GM23248 (cell line): ENCODE results near the gene CASQ2. TPM values are rescaled to one million over a fixed set of nuclear protein-coding genes. Genes with fewer than 3 reads are reported as not detected.

ENCODE experiments used
- DNase-seq: peaks from one replicate; pipeline ENCODE4 v3.0.0-alpha.2; 2015
- H2AFZ ChIP-seq: fragments of 200-600 bp; sonication (generic); 2 replicates; pipeline ENCODE4 v1.6.1; 2016; ENCODE audit warnings: antibody characterized with exemption
- H3F3A ChIP-seq: fragments of 200-600 bp; sonication (generic); 2 replicates; pipeline ENCODE4 v1.6.1; 2016; ENCODE audit warnings: mild to moderate bottlenecking, antibody characterized with exemption, mixed run types; ENCODE audit not compliant: insufficient read depth
- H3K27ac ChIP-seq: fragments of 200-600 bp; sonication (generic); 2 replicates; pipeline ENCODE4 v1.5.1; 2016; ENCODE audit warnings: mild to moderate bottlenecking
- H3K27me3 ChIP-seq: fragments of 200-600 bp; sonication (generic); replicated peaks from 2 replicates; pipeline ENCODE4 v1.6.1; 2016; ENCODE audit warnings: mild to moderate bottlenecking; ENCODE audit not compliant: insufficient read depth
- H3K36me3 ChIP-seq: fragments of 200-600 bp; sonication (generic); 2 replicates; pipeline ENCODE4 v1.6.1; 2016; ENCODE audit warnings: low read depth, mild to moderate bottlenecking
- H3K4me1 ChIP-seq: fragments of 200-600 bp; sonication (generic); 2 replicates; pipeline ENCODE4 v1.6.1; 2016; ENCODE audit warnings: mild to moderate bottlenecking; ENCODE audit not compliant: insufficient read depth
- H3K4me2 ChIP-seq: fragments of 200-600 bp; sonication (generic); one replicate; pipeline ENCODE4 v1.6.1; 2016; ENCODE audit warnings: mild to moderate bottlenecking; ENCODE audit not compliant: unreplicated experiment
- H3K4me3 ChIP-seq: fragments of 200-600 bp; sonication (generic); 2 replicates; pipeline ENCODE4 v1.5.1; 2016; ENCODE audit warnings: mild to moderate bottlenecking
- H3K79me2 ChIP-seq: fragments of 200-600 bp; sonication (generic); 2 replicates; pipeline ENCODE4 v1.6.1; 2016; ENCODE audit warnings: mild to moderate bottlenecking; ENCODE audit not compliant: insufficient read depth
- H3K9ac ChIP-seq: fragments of 200-600 bp; sonication (generic); 2 replicates; pipeline ENCODE4 v1.6.1; 2016; ENCODE audit warnings: mild to moderate bottlenecking
- H3K9me2 ChIP-seq: fragments of 200-600 bp; sonication (generic); 2 replicates; pipeline ENCODE4 v1.6.1; 2016; ENCODE audit warnings: mixed run types, mild to moderate bottlenecking, moderate library complexity; ENCODE audit not compliant: insufficient read depth
- H3K9me3 ChIP-seq: fragments of 200-600 bp; sonication (generic); one replicate; pipeline ENCODE4 v1.6.1; 2017; ENCODE audit warnings: low read depth
- H4K20me1 ChIP-seq: fragments of 200-600 bp; sonication (generic); 2 replicates; pipeline ENCODE4 v1.6.0; 2016; ENCODE audit not compliant: insufficient read depth
- EZH2 ChIP-seq: fragments of 200-600 bp; sonication (generic); IDR thresholded peaks from 2 replicates; pipeline ENCODE4 v1.6.1; 2018; ENCODE audit warnings: antibody characterized with exemption, mild to moderate bottlenecking; ENCODE audit not compliant: insufficient read depth, poor library complexity, severe bottlenecking
- EZH2phosphoT487 ChIP-seq: fragments of 200-600 bp; sonication (generic); IDR thresholded peaks from 2 replicates; pipeline ENCODE4 v1.6.1; 2018; ENCODE audit warnings: antibody characterized with exemption, moderate library complexity, mild to moderate bottlenecking, low read depth; ENCODE audit not compliant: insufficient read depth
- WGBS, 2 experiments: methylation state at CpG; one replicate each; pipeline ENCODE4 v1.1.6; 2015 to 2017; ENCODE audit warnings: low lambda C conversion rate in 2 of 2, low coverage in 1 of 2; ENCODE audit errors: missing lambda C conversion rate in 2 of 2; 5-methylcytosine and 5-hydroxymethylcytosine counted together
- in situ Hi-C: fragments of 300-500 bp; cut with MboI; formaldehyde crosslinking; loops from 2 replicates; pipeline ENCODE4 v1.15.0; 2020
- polyA plus RNA-seq: library from polyadenylated mRNA; unstranded; fragments of >200 nt; fragmentation: Nextera tagmentation; extraction: Ambion mirVana; gene quantifications from 2 replicates; pipeline ENCODE4 v1.2.1, GENCODE V29; 2016
- total RNA-seq: library from RNA; depleted of rRNA; stranded (reverse); fragments of >200 nt; shearing (Covaris generic); gene quantifications from 2 replicates; pipeline ENCODE4 v1.2.3, GENCODE V29; 2014

Gene CASQ2
- total and polyA plus RNA-seq, 2 experiments from 2014 or later, result not detected

DNA sequence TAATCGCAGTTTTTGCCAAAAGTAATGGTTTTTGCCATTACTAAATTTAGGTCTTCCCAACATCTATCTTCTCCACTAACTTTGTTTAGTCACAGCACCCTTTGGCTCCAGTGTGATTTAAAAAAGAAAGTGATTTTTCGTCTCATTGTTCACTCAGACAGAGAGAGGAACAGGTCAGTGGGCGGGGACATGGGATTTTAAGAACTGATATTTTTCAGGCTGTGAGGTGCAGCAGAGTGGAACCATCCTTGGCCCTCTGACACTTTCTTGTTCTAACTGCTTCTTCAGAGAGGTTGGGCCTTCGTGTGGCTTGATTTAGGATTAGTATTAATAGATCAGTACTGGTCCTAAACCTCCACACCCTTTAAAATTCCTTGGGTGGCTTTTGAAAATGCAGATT lies 38.8 kb downstream of the CASQ2 start:
- Histone ChIP-seq H3K27me3 (0 out of 2 replicates have a peak, but pooled peaks cover 4% of the 10 kb centered on the region), H3K4me3 (no peak overlapping the region), H2AFZ (no peak overlapping the region), H3K9me3 (no peaks in the 10 kb centered on the region), H3K79me2 (no peaks in the 10 kb centered on the region), H3K4me2 (no peak overlapping the region), H3K36me3 (no peaks in the 10 kb centered on the region), H3K9me2 (no peaks in the 10 kb centered on the region), H3K4me1 (peaks cover 14% of the 10 kb centered on the region), H3K27ac (no peak overlapping the region), H4K20me1 (no peaks in the 10 kb centered on the region; the same call in 1 of the 2 replicates), H3F3A (peaks cover 16% of the 10 kb centered on the region), H3K9ac (no peak overlapping the region)
- WGBS, 2 experiments, result 61 to 67% methylated on average over 4 of the region's 4 CpGs
- in situ Hi-C loops, result no loop called here
- no peak for DNase-seq
- no peak for TF ChIP-seq EZH2phosphoT487
- no peak for TF ChIP-seq EZH2

DNA sequence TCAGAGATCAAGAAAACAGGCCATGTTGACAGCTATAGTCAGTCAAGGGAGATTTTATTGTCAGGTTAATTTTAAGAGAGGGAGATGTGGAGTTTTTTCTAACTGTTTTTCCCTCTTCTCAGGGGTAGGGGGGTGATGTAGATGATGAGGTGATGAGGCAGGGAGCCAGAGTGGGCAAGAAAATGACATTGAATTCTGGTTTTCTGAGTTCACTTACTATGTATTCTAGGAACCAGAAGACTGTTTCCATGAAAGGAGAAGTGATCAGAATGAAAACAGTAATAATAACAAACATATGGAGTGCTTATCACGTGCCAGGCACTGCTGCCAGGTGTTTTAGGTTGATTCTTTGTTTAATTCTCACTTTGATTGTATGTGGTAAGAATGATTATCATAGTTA lies 40.2 kb downstream of the CASQ2 start:
- Histone ChIP-seq H3K27me3 (0 out of 2 replicates have a peak, but pooled peaks cover 4% of the 10 kb centered on the region), H2AFZ (peak overlapping the region; percentile 56)
- in situ Hi-C loops, result no loop called here

GRCh38 chr1:115727706-115728249 lies 40.7 kb downstream of the CASQ2 start:
- Histone ChIP-seq H4K20me1 (no peaks in the 10 kb centered on the region), H3K4me3 (peak overlapping the region; percentile 22; the same call in 1 of the 2 replicates), H3K4me2 (peak overlapping the region; percentile 55), H3K4me1 (peaks cover 14% of the 10 kb centered on the region), H3K27me3 (0 out of 2 replicates have a peak, but pooled peaks cover 1% of the 10 kb centered on the region), H3K79me2 (no peaks in the 10 kb centered on the region), H3K36me3 (no peaks in the 10 kb centered on the region), H3K9ac (peak overlapping the region; percentile 58), H3F3A (peaks cover 16% of the 10 kb centered on the region), H3K9me3 (no peaks in the 10 kb centered on the region), H2AFZ (peak overlapping the region; percentile 56), H3K27ac (peak overlapping the region; percentile 72), H3K9me2 (no peaks in the 10 kb centered on the region)
- TF ChIP-seq EZH2phosphoT487, result no peak
- TF ChIP-seq EZH2, result no peak
- DNase-seq, result peak; percentile 82
- in situ Hi-C loops, result no loop called here
- WGBS, 2 experiments, result 13 to 15% methylated on average over 7 of the region's 7 CpGs

More for the DNA sequence above, 40.2 kb downstream of the CASQ2 start:
- DNase-seq, result no peak
- Histone ChIP-seq H3K36me3 (no peaks in the 10 kb centered on the region), H3F3A (peaks cover 16% of the 10 kb centered on the region), H3K9me2 (no peaks in the 10 kb centered on the region), H3K9me3 (no peaks in the 10 kb centered on the region), H3K27ac (peak overlapping the region; percentile 72), H3K4me1 (peaks cover 14% of the 10 kb centered on the region), H3K4me3 (peak overlapping the region; percentile 22; the same call in 1 of the 2 replicates), H3K4me2 (peak overlapping the region; percentile 55), H4K20me1 (no peaks in the 10 kb centered on the region; the same call in 1 of the 2 replicates), H3K9ac (peak overlapping the region; percentile 58; the same call in 1 of the 2 replicates), H3K79me2 (no peaks in the 10 kb centered on the region)
- 54% methylated on average over 1 of the region's 1 CpG for WGBS, 2 experiments
- TF ChIP-seq EZH2 (no peak), EZH2phosphoT487 (no peak)

- Histone ChIP-seq H3K9ac (no peak overlapping the region), H3K36me3 (no peaks in the 10 kb centered on the region), H3K79me2 (no peaks in the 10 kb centered on the region), H3K9me2 (no peaks in the 10 kb centered on the region), H3F3A (peaks cover 16% of the 10 kb centered on the region), H3K4me2 (no peak overlapping the region), H2AFZ (no peak overlapping the region), H3K4me3 (no peak overlapping the region), H4K20me1 (no peaks in the 10 kb centered on the region), H3K9me3 (no peaks in the 10 kb centered on the region), H3K27ac (no peak overlapping the region), H3K27me3 (no peaks in the 10 kb centered on the region), H3K4me1 (peaks cover 14% of the 10 kb centered on the region)
- no peak for TF ChIP-seq EZH2phosphoT487
- TF ChIP-seq EZH2, result no peak
- in situ Hi-C loops, result no loop called here
- DNase-seq, result no peak
Measured at GRCh38 chr1:115726570-115726969, 41.9 kb downstream of the CASQ2 start.
